ENCODE data around the gene SLAMF9.
"Not testable (repeated sequence)": the region's sequence is repeated elsewhere in the genome, so short reads cannot be mapped to it uniquely, and the experiment has no call there.

The SLAMF9 gene

DNA sequence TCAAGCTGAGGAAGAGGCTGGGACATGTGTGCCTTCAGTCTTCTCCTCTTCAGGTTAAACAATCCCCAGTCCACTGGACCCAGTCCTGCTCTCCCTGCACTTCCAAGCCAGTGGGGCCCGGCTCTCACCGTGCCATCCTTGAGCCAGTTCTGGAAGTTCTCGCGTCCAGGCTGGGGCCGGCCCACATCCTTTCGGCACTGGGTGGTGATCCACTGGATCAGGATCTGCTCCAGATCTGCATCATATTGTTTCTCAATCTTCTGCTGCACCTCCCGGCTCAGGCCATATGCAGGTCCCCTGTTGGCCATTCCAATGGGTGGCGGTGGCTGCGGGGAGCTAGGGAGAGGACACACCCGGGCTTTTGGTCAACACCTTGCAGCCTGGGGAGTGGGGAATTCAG lies 33.8 kb downstream of the SLAMF9 start:
- no peak for DNase-seq

- no peak for DNase-seq
Measured at GRCh38 chr1:159919236-159919865, 34.7 kb downstream of the SLAMF9 start.

DNA sequence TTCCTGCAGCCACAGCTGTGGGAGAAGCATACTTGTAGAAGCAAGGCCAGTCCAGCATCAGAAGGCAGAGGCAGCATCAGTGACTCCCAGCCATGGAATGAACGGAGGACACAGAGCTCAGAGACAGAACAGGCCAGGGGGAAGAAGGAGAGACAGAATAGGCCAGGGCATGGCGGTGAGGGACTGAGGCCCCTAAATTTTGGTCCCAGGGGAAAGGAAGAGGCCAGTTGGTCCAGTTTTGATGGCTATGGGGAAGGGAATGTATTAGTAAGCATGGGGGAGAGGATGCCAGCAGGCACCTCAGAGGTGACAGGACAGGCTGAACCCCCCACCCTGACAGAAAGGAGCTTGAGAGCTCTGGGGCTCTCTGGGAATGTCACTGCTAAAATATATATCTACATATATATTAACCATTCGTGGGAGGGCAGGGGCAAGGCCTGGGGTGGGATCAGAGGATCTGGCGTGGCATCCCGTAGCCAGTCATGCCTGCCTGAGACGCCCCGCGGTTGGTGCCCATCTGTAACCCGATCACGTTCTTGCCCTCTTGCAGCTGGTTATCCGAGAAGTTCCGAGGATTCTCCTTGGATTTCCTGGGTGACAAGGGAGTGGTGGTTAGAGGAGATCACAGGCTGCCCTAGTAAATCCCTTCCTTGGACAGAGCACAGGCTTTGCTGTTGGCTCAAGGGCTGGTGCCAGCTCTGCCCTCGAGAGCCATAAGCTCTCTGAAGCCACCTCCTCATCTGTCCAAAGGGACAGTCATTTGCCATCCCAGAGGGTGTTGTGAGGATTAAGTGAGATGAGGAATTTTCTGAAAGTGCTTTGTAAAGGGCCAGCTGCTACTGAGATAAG lies 35.5 kb downstream of the SLAMF9 start:
- no peak for DNase-seq

DNA sequence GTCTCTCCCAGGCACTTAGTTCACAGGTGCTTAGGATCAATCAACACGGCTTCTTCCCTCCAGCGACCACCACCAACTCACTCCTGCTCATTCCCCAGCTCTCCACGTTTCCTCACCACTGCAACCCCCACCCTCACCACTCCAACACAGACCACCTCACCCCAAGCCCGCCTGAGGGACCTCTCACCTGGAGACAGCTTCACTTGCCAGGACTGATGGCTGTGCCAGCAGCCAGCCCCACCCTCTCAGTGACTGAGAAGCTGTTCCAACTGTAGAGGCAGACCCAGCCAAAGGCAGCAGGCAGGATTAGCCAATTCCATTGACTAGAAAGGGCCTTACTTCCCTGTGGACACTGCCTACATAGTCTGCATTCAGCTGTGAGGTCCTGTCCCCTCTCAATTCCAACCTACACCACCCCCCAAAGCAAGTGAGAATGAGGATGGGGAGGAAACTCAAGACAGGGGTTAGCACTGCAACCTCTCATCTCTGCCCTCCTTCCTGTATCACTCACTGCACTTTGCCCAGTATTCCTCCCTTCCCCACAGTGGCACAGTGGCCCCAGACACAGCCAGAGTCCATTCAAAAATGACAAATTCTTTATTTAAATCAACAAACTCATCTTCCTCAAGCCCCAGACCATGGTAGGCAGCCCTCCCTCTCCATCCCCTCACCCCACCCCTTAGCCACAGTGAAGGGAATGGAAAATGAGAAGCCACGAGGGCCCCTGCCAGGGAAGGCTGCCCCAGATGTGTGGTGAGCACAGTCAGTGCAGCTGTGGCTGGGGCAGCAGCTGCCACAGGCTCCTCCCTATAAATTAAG lies 36.3 kb downstream of the SLAMF9 start:
- no peak for DNase-seq

DNA sequence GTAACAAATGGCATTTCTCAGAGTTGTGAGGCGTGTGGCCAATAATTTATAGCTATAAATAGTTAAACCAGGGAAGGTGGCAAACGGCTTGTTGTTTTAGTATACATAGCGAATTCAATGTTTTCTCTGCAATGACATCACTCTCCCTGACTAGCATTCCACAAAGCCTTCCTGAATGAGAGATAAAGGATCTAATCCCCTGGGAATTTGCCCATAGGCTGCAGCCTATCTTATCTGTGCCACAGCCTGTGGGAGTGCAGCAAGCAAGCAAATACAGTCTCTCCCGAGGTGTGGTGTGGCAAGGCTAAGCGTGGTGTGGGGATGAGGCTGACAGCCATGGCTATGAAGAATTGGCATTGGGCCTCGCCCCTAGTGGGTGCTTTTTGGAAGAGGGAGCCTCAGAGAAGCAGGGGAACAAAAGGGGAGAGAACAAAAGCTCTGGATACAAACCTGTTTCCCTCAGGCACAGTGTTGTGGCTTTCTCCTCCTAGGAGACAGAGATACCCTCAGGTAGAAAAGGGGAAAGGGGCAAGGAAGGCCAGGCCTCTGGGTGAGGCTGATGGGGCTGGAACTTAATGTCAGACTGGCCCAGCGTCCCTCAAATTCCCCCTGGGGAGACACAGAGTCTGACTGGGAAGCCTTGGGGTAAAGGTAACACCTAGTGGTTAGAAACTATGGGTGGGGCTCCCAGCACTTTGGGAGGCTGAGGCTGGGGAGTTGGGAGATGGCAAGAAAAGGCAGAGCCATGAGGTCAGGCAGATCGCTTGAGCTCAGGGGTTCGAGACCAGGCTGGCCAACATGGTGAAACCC lies 37.6 kb downstream of the SLAMF9 start:
- DNase-seq = no peak

GRCh38 chr1:159915571-159916241 lies 38.3 kb downstream of the SLAMF9 start:
- no peak for DNase-seq

DNA sequence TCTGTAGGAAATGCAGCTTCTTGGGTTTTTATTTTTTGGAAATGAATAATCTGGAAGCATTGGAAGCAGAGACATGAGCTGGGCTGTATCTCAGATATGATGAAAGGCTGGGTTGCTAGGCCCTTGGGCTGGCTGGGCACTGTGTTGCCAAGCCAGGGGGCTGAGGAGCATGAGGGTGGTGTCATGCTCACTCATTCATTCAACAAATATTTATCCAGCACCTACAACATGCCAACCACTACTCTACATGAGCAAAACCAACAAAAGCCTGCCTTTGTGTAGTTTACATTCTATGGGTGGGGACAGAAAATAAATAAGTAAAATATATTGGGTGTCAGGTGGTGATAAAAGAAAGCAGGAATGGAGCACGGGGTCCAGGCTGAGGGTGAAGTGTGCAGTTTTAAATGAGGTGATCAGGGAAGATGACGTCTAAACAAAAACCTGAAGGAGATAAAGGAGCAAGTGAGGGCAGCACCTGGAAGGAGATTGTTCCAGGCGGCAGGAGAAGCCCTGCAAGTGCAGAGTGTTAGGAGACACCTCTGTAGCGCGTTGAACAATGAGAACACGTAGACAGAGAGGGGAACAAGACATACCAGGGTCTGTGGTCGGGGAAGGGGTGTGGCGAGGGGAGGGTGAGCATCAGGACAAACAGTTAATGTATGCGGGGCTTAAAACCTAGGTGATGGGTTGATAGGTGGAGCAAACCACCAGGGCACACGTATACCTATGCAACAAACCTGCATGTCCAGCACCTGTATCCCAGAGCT lies 39.6 kb downstream of the SLAMF9 start:
- DNase-seq = no peak

GRCh38 chr1:159913451-159914192 lies 40.4 kb downstream of the SLAMF9 start:
- no peak for DNase-seq

- DNase-seq = no peak
Measured at GRCh38 chr1:159911326-159912070, 42.5 kb downstream of the SLAMF9 start.

- DNase-seq = no peak
Measured at GRCh38 chr1:159908031-159908940, 45.8 kb downstream of the SLAMF9 start.

DNA sequence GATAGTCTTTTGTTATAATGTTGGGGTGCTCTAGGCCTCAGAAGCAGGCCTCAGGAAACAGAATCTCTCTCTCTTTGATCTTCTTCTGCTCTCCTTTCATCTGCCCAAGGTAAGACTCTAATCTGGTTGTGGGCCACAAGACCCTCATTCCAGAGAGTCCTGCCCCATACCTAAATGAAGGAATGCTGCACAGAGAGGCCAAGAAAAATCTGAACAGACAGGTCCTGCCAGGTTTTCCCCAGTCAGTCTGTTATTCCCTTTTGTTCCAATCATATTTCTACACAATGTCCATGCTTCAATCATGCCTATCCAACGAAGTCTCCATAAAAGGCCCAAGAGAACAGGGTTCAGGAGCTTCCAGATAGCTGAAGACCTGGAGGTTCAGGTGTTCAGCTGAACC lies 47.1 kb downstream of the SLAMF9 start:
- no peak for DNase-seq

- DNase-seq = not testable (repeated sequence)
Measured at GRCh38 chr1:159904036-159904435, 50.0 kb downstream of the SLAMF9 start.

- DNase-seq = no peak
Measured at GRCh38 chr1:159902541-159902940, 51.5 kb downstream of the SLAMF9 start.

Data from SHP77 treated with DMSO at 0.1 percent for 48 hours (cell line).